Measurements from ENCODE around the gene PRDM16.

- TF ChIP-seq CTCF (conservative IDR thresholded peaks at IDR 0.05; ENCODE audit: low read depth in 2 of 2) (no peak), EZH2 (IDR thresholded peaks at IDR 0.05; ENCODE audit: low read depth, unreplicated experiment) (no peak), REST (IDR thresholded peaks at IDR 0.05; ENCODE audit: unreplicated experiment) (no peak)
Measured at GRCh38 chr1:3034162-3034561, 34.8 kb upstream of the PRDM16 start.

All from GM23338 (cell line).